DMS153 (cell line): ENCODE results near the gene HFE.
"Not testable (repeated sequence)": the region's sequence is repeated elsewhere in the genome, so short reads cannot be mapped to it uniquely, and the experiment has no call there.

Source experiments
- DNase-seq: peaks from one replicate; lab custom pipeline; 2025; lab: John Stamatoyannopoulos, UW

HFE gene

GRCh38 chr6:26113570-26113969, 26.3 kb downstream of the HFE start:
- DNase-seq = no peak

GRCh38 chr6:26115226-26115625, 28.0 kb downstream of the HFE start:
- no peak for DNase-seq

GRCh38 chr6:26116267-26116666, 29.0 kb downstream of the HFE start:
- DNase-seq = no peak

GRCh38 chr6:26118999-26119398, 31.8 kb downstream of the HFE start:
- DNase-seq = peak; percentile 62

GRCh38 chr6:26120115-26120514, 32.9 kb downstream of the HFE start:
- not testable (repeated sequence) for DNase-seq

- DNase-seq = no peak
Measured at GRCh38 chr6:26120807-26121140, 33.5 kb downstream of the HFE start.

GRCh38 chr6:26121141-26122004, 34.1 kb downstream of the HFE start:
- DNase-seq = no peak

- DNase-seq = no peak
Measured at GRCh38 chr6:26122005-26122388, 34.8 kb downstream of the HFE start.

GRCh38 chr6:26122402-26122792, 35.2 kb downstream of the HFE start:
- DNase-seq = no peak

GRCh38 chr6:26122793-26123674, 35.8 kb downstream of the HFE start:
- peak; percentile 99 for DNase-seq

- DNase-seq = no peak
Measured at GRCh38 chr6:26123675-26123946, 36.4 kb downstream of the HFE start.

GRCh38 chr6:26123947-26124780, 36.9 kb downstream of the HFE start:
- peak; percentile 98 for DNase-seq

- no peak for DNase-seq
Measured at GRCh38 chr6:26124781-26125685, 37.8 kb downstream of the HFE start.

- DNase-seq = no peak
Measured at GRCh38 chr6:26126394-26127235, 39.4 kb downstream of the HFE start.

GRCh38 chr6:26128013-26128771, 41.0 kb downstream of the HFE start:
- no peak for DNase-seq

- no peak for DNase-seq
Measured at GRCh38 chr6:26129656-26130055, 42.4 kb downstream of the HFE start.

GRCh38 chr6:26130581-26131249, 43.5 kb downstream of the HFE start:
- DNase-seq = no peak

GRCh38 chr6:26131618-26132017, 44.4 kb downstream of the HFE start:
- no peak for DNase-seq

GRCh38 chr6:26133730-26134129, 46.5 kb downstream of the HFE start:
- no peak for DNase-seq
